Stimulated activated CD8-positive, alpha-beta memory T cell treated with anti-CD3 and anti-CD28 coated beads, Interleukin-15, amount 100 ng/mL, for 1 hour (primary cell): ENCODE results near the gene CASP12.

Source experiments
- DNase-seq: peaks from one replicate; pipeline ENCODE4 v3.0.0-alpha.2; 2020; ENCODE audit warnings: low read depth

The CASP12 gene

GRCh38 chr11:104836691-104837090, 61.6 kb downstream of the CASP12 start:
- no peak for DNase-seq
